Embryonic facial prominence (tissue), 1 donor: ENCODE results near the gene TMSB4X.
"Not testable (repeated sequence)": the region's sequence is repeated elsewhere in the genome, so short reads cannot be mapped to it uniquely, and the experiment has no call there.

Experiments used
- DNase-seq: peaks from one replicate; pipeline ENCODE4 v3.0.0-alpha.2; 2016; ENCODE audit errors: extremely low spot score

TMSB4X gene

DNA sequence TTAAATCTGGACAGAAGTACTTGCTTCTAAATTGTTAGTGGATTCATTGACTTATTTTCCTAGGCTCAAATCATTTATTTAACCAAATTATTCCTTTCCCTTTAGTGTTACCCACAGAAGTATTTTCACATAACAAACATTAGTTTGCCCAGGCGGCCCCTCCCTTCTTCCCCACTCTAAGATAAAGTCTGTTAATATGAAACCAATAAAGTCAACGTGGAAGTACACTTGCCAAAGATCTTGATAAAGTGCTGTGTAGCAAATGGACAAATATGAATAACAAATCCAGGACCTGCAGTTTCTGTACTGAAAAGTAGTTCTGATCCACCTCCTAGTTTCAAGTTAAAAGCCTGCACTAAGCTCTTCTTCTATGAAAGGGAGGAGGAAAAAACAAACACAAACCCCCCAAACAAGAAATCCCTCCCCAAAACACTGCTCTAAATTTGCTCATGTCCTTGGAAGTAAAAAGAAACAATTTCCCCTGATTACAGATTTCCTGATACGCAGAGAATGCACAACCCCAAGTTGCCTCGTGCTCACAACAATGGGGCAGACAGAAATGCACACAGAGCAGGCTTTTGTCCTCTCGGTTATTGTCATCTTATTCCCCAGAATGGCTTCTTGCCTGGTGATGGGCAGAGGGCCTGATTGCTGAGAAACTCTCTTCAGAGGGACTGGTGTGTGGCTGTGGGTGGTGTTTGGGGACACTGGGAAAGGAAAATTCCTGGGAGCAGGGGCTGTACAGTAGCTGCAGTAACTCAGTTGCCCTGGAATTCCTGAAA is 23.2 kb downstream of the TMSB4X start:
- DNase-seq = no peak

DNA sequence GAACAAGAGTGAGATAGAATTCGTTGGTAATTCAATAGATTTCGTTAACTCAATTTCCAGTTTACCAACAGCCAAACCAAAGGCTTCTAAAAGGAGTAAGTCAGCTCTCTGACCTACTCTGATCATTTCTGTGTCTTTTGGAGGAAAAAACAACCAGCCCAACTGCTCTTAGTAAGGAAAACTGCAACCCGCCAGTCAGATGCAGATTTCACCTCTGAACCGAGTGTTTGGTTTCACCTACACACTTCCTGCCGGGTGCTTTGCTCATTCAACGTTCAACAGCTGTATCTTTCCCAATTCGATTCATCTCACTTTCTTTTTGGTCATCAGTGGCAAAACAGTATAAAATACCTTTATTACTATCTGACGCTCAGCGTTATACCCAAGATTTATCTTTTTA is 24.5 kb downstream of the TMSB4X start:
- no peak for DNase-seq

DNA sequence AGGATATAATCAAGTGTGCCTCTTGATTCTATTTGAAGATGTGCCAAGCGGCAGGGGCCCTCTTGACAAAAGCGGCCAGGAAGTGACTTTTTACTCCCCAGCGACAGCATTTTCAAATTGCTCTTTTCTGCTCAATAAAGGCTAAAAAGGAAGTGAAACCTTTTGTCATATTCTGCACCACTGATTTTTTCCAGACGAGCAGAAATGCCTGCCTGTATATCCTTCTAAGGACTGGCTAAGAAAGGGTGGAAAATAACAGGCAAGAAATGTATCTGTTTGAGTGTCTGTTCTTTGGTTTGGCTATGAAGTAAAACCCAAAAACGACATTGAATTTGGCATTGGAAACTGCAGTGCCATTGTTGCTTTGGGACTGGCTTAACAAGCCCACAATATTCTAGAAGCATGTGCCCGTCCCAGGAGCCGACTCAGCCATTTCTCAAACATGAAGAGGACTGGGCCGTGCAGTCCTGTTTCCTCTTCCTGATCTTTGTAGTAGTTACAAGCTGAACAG is 25.4 kb downstream of the TMSB4X start:
- no peak for DNase-seq

DNA sequence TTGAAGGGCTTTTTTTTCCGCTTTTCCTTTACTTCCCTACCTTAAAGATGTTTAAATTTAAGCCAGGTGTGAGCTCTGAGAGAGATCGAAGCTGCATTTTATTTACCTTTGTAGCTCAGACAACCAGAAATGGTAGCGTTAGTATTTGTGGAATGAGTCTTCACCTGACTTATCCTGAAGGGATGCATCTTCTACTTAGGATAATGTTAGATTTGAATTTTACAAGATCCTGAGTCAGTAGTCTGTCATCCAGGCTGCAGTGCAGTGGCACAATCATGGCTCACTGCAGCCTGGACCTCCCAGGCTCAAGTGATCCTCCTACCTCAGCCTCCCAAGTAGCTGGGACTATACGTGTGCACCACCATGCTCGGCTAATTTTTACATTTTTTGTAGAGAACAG is 26.2 kb downstream of the TMSB4X start:
- DNase-seq = no peak

DNA sequence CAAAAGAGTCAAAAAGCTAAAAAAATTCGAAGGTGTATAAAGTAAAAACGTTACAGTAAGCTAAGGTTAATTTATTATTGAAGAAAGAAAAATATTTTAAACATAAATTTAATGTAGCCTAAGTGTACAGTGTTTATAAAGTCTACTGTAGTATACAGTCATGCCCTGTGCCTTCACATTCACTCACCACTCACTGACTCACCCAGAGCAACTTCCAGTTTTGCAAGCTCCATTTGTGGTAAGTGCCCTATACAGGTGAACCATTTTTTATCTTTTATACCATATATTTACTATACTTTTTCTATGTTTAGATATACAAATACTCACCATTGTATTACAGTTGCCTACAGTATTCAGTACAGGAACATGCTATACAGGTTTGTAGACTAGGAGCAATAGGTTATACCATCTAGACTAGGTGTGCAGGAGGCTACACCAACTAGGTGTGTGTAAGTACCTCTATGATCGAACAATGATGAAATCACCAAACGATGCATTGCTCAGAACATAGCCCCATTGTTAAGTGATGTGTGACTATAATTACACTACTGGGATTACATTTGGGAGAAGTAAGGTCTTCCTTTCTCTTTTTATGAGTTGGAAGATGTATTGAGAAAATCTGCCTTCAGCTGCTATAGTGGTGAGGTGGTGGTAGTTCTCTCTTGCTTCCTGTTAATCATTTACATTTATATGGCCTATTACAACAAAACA is 27.2 kb downstream of the TMSB4X start:
- no peak for DNase-seq

DNA sequence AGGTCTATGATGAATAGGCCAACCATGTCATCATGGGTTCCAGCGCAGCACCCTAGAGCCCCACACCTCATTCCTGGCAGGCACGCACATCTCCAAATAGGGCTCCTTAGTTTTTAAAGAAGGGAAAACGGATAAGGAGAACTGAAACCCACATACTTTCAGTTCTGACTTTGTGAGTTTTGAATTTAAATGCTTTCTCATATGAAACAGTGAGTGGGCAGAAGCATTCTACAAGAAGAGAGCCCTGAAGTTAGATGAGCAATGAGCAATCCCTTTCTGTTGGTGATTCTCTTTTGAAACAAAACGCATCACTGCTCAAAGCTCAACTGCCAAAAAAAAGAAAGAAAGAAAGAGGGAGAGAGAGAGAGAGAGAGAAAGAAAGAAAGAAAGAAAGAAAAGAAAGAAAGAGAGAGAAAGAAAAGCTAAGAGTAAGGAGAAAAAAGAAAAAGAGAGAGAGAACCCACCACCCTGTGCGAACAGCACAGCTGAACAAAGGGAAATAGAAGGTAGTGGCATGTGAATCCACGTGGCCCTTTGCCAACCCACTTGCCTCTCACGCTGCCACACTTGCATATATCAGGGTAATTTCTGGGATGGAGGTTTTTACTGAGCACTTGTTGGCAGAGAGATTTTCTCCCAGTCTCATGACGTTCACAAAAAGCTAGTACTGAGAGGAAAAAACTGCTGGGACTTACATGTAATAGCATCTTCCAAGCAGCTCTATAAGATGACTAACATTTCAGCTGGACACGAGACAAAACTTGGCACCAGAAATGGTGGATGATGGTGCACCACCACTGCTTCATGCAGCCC is 31.0 kb downstream of the TMSB4X start:
- no peak for DNase-seq

DNA sequence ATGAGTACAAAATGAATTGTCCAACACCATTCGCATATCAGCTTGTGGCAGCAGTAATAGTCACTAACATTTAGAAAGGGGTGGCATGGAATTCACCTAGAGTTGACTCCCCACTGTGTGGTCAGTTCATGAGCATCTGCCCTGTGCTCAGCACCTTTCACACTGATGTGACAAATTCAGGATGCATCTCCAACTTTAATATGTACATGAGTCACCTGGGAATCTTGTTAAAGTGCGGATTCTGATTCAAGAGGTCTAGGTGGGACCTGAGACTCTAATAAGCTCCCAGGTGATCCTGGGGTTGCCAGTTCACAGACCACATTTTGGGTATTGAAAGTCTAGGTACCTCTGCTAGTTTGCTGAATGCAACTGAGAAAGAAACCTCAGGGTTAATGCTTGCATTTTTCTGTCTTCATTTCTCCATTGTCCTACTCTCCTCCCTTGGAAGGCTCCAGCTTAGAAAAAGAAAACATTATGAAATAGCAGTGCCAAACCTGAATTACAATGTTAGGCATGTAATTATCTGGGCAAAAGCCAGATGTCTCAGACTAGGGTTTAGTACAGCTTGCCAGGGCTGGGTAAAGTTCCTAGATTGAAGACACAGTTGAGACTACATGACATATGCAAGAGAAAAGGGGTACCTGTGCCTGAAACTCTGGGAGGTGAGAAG is 32.7 kb downstream of the TMSB4X start:
- DNase-seq = no peak

DNA sequence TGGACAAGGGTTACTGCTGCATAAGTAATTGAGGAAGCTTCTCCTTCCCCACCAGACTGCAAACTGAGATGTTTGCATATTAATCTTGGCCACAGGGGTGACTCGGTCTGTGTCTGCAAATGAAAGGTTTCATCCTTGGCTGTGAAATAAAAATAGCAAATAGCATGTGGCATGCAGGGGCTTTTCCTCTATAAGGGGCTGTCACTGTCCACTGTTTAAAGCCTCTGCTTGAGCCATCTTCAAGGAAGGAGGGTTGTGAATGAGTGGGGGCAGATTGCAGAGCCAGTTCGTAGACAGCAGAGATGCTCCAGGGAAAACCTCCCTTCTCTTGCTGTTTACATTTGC is 33.3 kb downstream of the TMSB4X start:
- no peak for DNase-seq

DNA sequence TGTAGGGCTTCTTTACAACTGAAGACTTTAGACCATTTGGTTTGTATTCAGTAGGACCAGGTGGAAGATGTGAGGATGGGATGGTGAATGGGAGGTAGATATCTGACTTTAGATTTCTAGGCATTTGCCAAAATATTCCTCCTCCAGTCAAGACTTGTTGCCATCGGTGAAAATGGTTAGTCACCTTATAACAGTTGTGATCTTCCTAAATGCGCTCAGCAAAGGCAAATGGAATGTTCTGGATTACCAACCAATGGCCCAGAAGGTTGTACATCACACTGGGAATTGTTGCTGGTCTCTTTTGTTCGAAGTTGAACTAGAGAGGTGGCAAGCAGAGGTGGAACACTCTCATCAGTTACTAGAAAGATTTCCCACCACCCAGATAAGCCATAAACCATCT is 33.9 kb downstream of the TMSB4X start:
- DNase-seq = no peak

DNA sequence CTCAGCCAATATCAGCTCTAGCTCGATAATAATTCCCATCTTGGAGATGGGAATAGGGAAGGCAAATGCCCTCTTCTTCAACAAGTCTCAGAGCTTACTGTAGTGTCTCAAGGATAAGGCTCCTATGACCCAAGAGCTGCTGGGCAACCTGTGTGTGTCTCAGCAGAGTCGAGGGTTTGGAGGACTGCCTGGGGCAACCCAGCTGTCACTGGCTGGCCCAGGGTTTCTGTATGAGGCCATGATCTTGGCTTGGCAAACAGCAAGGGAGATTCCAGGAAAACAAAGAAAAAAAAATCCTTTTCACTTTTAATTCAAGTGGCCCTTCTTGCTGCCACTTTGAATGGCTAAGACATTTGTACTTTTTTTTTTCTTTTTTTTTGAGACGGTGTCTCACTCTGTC is 34.4 kb downstream of the TMSB4X start:
- no peak for DNase-seq

DNA sequence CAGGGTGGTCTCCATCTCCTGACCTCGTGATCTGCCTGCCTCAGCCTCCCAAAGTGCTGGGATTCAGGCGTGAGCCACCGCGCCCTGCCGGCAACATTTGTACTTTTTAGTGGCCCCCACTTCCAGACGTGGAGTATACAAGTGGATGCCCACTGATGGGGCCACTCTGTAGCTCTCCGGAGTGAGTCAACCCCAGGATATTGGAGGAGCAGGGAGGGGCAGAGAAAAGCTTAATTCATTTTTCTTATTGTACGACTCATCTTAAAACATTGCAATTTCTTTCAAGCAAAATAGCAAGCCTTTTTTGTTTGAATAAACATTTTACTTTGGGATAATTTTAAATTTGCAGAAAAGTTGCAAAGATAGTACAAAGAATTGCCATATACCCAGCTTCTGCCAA is 34.9 kb downstream of the TMSB4X start:
- DNase-seq = no peak

DNA sequence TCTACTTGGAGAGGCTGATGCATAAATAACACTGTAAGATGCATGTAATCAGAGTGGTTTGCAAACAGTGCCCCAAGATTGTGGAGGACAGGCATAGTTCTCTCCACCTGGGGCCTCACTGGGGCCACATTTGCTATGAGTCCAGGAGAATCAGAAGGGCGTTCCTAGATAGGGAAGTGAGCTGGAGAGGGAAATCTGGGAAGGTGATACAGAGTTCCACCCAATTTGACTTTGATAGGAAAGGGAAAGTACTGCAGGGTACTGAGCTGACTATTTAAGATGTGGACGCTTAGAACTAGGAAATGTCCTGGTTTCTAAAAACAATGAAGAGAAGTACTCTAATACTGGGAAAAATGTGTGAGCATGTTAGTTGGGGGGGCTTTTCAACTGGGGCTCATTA is 35.6 kb downstream of the TMSB4X start:
- no peak for DNase-seq

DNA sequence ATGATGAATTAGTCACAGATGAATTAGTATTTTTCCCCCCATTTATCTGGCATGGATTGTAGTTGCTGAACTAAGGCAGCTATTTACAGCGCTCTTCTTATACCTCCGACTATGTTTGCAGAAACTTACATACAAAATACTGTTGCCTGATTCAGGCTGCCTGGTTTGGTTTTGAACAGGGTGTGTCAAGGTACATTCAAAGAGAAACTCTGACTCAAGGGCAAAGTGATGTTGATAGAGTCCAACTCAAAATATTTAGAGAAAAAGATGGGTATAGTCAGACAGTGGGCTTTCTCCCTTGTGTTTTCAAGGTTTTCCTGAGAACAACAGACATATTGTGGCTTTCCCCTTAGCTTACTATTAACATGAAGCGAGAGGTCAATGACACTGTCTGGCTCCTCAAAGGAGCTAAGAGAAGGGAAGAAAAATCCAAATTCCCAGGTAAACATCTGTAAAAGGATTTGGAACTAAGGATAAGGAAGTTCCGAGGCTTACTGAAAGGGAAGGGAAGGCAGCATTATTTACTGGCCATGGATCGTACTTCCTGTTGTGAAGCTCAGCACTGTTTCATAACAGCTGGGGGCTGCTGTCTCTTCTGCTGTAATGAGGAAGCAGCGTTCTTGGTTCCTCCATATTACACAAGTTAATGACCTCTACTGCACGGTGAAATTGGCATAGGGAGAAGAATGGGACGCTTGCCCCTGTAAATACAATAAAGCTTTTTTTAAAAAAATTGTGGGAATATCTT is 38.6 kb downstream of the TMSB4X start:
- DNase-seq = no peak

DNA sequence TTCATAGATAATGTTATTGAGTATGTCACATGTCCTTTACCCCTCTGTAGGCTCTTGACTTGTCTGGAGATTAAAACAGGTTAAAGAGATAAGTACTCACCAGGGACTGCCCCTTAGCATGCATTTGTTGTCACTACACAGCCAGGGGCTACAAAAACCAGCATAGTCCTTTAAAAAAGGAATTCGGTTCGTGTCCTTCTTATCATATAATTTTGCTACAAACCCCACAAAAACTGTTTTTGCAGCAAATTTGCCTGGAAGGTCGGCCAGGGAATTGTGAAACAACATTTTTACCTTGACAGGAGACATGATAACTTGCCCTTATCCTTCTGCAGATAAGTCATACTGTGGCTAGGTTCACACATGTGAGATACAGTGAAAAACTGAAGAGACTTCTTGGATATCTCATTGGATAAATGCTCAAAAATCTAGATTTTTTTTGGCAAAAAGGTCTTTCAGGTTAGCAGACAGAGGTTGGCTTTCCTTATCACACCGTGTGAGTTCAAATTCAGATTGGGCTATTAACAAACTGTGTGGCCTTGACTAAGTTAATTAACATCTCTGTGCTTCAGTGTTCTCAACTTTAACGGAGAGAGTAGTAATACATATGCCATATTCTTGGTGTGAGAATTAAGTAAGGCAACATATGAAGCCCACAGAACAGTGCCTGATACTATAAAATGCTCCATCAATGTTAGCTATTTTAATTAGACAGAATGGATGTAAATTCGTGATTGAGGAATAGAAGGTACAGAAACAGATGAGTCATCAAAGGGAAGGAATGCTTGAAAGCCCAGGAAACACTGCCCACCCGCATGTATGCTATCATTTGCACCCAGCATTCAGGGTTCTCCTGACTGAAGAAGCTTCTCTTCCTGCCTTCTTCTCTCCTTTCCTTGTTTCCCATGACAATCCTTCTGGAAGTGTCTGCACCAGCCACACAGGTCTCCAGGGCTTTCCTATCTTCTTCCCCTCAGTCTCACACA is 39.5 kb downstream of the TMSB4X start:
- DNase-seq = no peak

DNA sequence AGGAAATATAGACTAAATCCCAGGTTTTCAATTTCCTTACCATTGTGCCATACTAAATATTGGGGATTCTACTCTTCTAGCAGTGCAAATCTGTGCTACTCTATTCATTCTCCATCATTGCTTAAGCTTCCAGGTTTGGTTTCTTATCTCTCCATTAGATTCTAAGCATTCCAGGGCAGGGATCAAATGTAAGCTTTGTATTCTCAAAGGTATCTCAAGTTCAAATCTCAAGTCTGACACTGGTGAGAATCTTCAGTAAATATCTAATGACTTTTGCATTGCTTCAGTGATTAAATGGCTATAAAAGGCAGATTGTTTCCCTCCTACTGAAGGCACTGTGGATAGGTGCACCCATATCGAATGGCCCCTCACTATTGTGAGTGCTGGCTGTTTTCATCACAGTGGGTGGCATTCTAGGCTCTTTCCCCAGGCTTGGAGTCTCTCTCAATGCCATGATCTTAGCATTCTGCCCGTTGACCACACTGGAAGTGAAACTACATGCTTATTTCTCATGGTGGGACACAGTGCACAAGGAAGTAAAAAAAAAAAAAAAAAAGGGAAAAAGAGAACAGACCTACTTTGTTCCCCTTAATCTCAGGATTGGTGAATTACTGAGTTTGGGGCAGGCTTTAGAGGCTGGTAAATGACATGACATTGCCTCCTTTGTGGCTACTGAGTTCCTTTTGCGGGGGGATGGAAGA is 40.8 kb downstream of the TMSB4X start:
- no peak for DNase-seq

DNA sequence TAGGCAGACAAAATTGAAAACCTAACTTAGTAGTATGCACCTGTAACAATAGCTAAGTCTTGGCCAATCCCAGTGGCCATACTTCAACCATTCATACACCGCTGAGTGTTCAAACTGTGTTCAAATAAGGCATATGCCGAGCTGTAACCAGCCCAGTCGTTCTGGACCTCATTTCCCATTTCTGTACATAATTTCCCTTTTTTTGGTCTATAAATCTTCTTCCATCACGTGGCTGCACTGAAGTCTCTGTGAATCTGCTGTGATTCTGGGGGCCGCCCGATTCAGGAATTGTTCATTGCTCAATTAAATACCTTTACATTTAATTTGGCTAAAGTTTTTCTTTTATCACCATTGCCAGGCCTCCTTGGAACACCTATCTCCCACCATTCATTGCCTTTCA is 41.8 kb downstream of the TMSB4X start:
- DNase-seq = not testable (repeated sequence)

DNA sequence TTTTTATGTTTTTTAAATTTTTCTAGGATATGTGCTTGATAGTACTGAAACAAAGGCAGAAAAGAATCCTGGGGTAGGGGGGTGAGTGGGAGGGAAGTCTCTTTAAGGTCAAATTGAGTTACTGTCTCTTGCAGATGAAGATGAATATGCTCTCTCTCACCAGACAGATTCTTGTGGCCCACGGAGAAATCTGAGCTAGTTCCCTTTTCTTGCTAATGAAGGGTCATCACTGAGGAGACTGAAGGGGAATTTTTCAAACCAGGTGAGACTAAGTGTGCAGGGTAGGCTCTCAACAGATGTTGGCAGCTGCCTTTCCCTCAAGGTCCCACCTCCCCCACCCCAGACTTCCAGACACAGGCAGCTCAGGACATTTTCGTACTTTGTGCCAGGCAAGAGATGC is 48.0 kb downstream of the TMSB4X start:
- no peak for DNase-seq

DNA sequence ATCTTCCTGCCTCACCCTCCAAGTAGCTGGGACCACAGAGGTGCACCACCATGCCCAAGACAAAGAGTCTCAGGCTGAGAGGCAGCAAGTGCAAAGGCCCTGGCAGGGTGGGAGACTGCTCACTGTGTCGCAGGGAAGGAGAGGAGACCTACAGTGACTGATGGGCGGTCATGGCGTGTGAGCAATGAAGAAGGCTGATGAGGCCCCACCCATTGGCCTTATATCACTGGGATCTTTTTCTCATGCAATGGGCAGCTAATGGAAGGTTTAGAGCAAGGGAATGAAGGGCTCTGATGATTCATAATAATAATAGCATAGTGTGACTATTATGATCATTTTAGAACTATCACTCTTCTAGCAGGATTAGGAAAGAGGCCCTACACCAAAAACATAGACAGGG is 48.7 kb downstream of the TMSB4X start:
- DNase-seq = no peak

DNA sequence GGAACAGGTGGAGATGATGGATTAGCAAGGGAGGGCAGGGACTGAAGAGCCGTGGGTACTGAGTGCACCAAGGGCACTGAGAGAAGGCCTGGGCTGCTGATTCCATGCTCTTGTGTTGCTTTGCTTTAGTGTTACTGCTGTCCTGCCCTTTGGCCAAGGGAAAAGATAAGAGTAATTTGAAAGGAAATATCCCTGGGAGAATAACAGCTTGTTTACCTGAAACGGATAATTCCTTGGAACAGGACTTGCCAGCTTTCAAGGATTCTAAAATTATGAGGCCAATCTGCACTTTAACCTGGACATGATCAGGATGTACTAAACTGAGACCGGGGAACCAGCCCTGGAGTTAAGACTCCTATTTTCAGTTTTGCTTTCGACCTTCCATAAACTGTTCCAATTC is 49.1 kb downstream of the TMSB4X start:
- no peak for DNase-seq
